Suprapubic skin (tissue), 4 donors: ENCODE results near the gene ANKRD36B. TPM values are rescaled to one million over a fixed set of nuclear protein-coding genes. Genes with fewer than 3 reads are reported as not detected.
"Not testable (repeated sequence)": the region's sequence is repeated elsewhere in the genome, so short reads cannot be mapped to it uniquely, and the experiment has no call there.

Experiments used
- DNase-seq, 2 donors: peaks; one replicate each; pipeline ENCODE4 v3.0.0-alpha.2; 2019; ENCODE audit warnings: low spot score in 2 of 2
- H3K27ac ChIP-seq: fragments of 200-600 bp; sonication (generic); one replicate; pipeline ENCODE4 v1.5.1; 2019
- H3K27me3 ChIP-seq: fragments of 200-600 bp; sonication (generic); one replicate; pipeline ENCODE4 v1.5.1; 2019
- H3K36me3 ChIP-seq: fragments of 200-600 bp; sonication (generic); one replicate; pipeline ENCODE4 v1.5.1; 2019
- H3K4me1 ChIP-seq: fragments of 200-600 bp; sonication (generic); one replicate; pipeline ENCODE4 v1.5.1; 2019
- H3K4me3 ChIP-seq: fragments of 200-600 bp; sonication (generic); one replicate; pipeline ENCODE4 v1.5.1; 2019; ENCODE audit warnings: mild to moderate bottlenecking
- H3K9me3 ChIP-seq: fragments of 200-600 bp; sonication (generic); one replicate; pipeline ENCODE4 v1.5.1; 2019
- CTCF ChIP-seq, 2 donors: fragments of 200-600 bp in 1 of 2; fragments of 450-650 bp in 1 of 2; sonication (generic) in 1 of 2; IDR thresholded peaks; one replicate each; pipeline ENCODE4 v1.5.1; 2016 to 2019; ENCODE audit warnings: antibody characterized with exemption in 2 of 2, mild to moderate bottlenecking in 1 of 2, moderate library complexity in 1 of 2
- EP300 ChIP-seq: sonication (generic); formaldehyde crosslinking; IDR thresholded peaks from one replicate; pipeline ENCODE4 v1.6.1; 2017; ENCODE audit warnings: antibody characterized with exemption
- POLR2A ChIP-seq, 2 donors: fragments of 450-650 bp; IDR thresholded peaks; one replicate each; pipeline ENCODE4 v1.6.1; 2017; ENCODE audit warnings: antibody characterized with exemption in 2 of 2, mild to moderate bottlenecking in 2 of 2, moderate library complexity in 2 of 2
- POLR2AphosphoS5 ChIP-seq, 3 donors: sonication (generic); formaldehyde crosslinking; IDR thresholded peaks; one replicate each; pipeline ENCODE4 v1.6.1; 2017; ENCODE audit warnings: antibody characterized with exemption in 3 of 3
- WGBS: methylation state at CpG from one replicate; pipeline ENCODE4 v1.1.5; 2018; 5-methylcytosine and 5-hydroxymethylcytosine counted together
- total RNA-seq, 4 donors: library from RNA; depleted of rRNA; stranded (reverse); fragments of >200 nt; gene quantifications; one replicate each; pipeline ENCODE4 v1.1.0, GENCODE V29; 2016

The ANKRD36B gene
- total RNA-seq, result 100 to 1,000 TPM in 1 of 4 donors, 10 to 100 TPM in 3; 13.8 to 112 (median 20.9) TPM

- H3K27me3 ChIP-seq, H3K36me3 ChIP-seq, H3K9me3 ChIP-seq, H3K4me1 ChIP-seq: not testable (repeated sequence)
- Histone ChIP-seq H3K27ac (peak within 1 kb of the TSS; percentile 92), H3K4me3 (peak within 1 kb of the TSS; percentile 63)
- peak; percentile 75 to 83 for DNase-seq
- WGBS, result 0% methylated on average over 4 of the region's 90 CpGs
Measured at GRCh38 chr2:97589598-97590510, at the start of gene ANKRD36B. Gene ANKRD36B (minus strand): TSS chr2:97589877. CDS start chr2:97589685, 192 bp downstream.

GRCh38 chr2:97626049-97626430, 36.4 kb upstream of the ANKRD36B start:
- DNase-seq, H3K27ac ChIP-seq, H3K4me1 ChIP-seq, H3K27me3 ChIP-seq, H3K4me3 ChIP-seq, H3K36me3 ChIP-seq, H3K9me3 ChIP-seq: not testable (repeated sequence)
- 79% methylated on average over 8 of the region's 8 CpGs for WGBS

- DNase-seq, H3K27ac ChIP-seq, H3K27me3 ChIP-seq, H3K4me1 ChIP-seq, H3K4me3 ChIP-seq, H3K9me3 ChIP-seq, H3K36me3 ChIP-seq: not testable (repeated sequence)
- 100% methylated on average over 1 of the region's 8 CpGs for WGBS
Measured at GRCh38 chr2:97625354-97626048, 35.8 kb upstream of the ANKRD36B start.

GRCh38 chr2:97622976-97623375, 33.3 kb upstream of the ANKRD36B start:
- not testable (repeated sequence) for H3K4me3 ChIP-seq, DNase-seq, H3K27me3 ChIP-seq, H3K4me1 ChIP-seq, H3K9me3 ChIP-seq, H3K36me3 ChIP-seq, H3K27ac ChIP-seq

GRCh38 chr2:97620492-97620891, 30.8 kb upstream of the ANKRD36B start:
- H3K4me3 ChIP-seq, DNase-seq, H3K36me3 ChIP-seq, H3K27me3 ChIP-seq, H3K27ac ChIP-seq, H3K9me3 ChIP-seq, H3K4me1 ChIP-seq: not testable (repeated sequence)
- 100% methylated on average over 1 of the region's 1 CpG for WGBS

- not testable (repeated sequence) for H3K27me3 ChIP-seq, H3K4me1 ChIP-seq, H3K27ac ChIP-seq, H3K4me3 ChIP-seq, H3K36me3 ChIP-seq, DNase-seq, H3K9me3 ChIP-seq
- 83% methylated on average over 1 of the region's 14 CpGs for WGBS
Measured at GRCh38 chr2:97618939-97619827, 29.5 kb upstream of the ANKRD36B start.

- no peak overlapping the region for H3K4me3 ChIP-seq
- no peaks in the 10 kb centered on the region for H3K27me3 ChIP-seq
- no peak for TF ChIP-seq POLR2A (IDR thresholded peaks at IDR 0.05)
- TF ChIP-seq CTCF (IDR thresholded peaks at IDR 0.05), result no peak
- TF ChIP-seq EP300, result no peak
- no peak for TF ChIP-seq POLR2AphosphoS5 (IDR thresholded peaks at IDR 0.05)
- H3K36me3 ChIP-seq, result no peaks in the 10 kb centered on the region
- no peak for DNase-seq
- 70% methylated on average over 2 of the region's 6 CpGs for WGBS
- no peaks in the 10 kb centered on the region for H3K9me3 ChIP-seq
- H3K4me1 ChIP-seq, result no peaks in the 10 kb centered on the region
- H3K27ac ChIP-seq, result no peak overlapping the region
Measured at GRCh38 chr2:97617911-97618310, 28.2 kb upstream of the ANKRD36B start.

- not testable (repeated sequence) for H3K27ac ChIP-seq, H3K4me1 ChIP-seq, H3K36me3 ChIP-seq, H3K27me3 ChIP-seq, H3K9me3 ChIP-seq, H3K4me3 ChIP-seq, DNase-seq
- WGBS, result no CpG with 5 or more reads among the region's 8 CpGs
Measured at GRCh38 chr2:97615746-97616145, 26.1 kb upstream of the ANKRD36B start.

- WGBS, result no CpG with 5 or more reads among the region's 7 CpGs
- not testable (repeated sequence) for H3K27ac ChIP-seq, H3K9me3 ChIP-seq, H3K4me1 ChIP-seq, H3K4me3 ChIP-seq, DNase-seq, H3K36me3 ChIP-seq, H3K27me3 ChIP-seq
Measured at GRCh38 chr2:97611895-97612294, 22.2 kb upstream of the ANKRD36B start.

- H3K36me3 ChIP-seq, H3K4me3 ChIP-seq, DNase-seq, H3K9me3 ChIP-seq, H3K27me3 ChIP-seq, H3K27ac ChIP-seq, H3K4me1 ChIP-seq: not testable (repeated sequence)
- 87% methylated on average over 4 of the region's 4 CpGs for WGBS
Measured at GRCh38 chr2:97608745-97609144, 19.1 kb upstream of the ANKRD36B start.

- not testable (repeated sequence) for H3K9me3 ChIP-seq, H3K27ac ChIP-seq, DNase-seq, H3K4me1 ChIP-seq, H3K36me3 ChIP-seq, H3K27me3 ChIP-seq, H3K4me3 ChIP-seq
- no CpG with 5 or more reads among the region's 12 CpGs for WGBS
Measured at GRCh38 chr2:97605524-97606339, 16.1 kb upstream of the ANKRD36B start.
